Breast epithelium (tissue), 4 donors: ENCODE results near the gene BIN1. TPM values are rescaled to one million over a fixed set of nuclear protein-coding genes. Genes with fewer than 3 reads are reported as not detected.

Experiments used
- DNase-seq, 2 donors: peaks; one replicate each; pipeline ENCODE4 v3.0.0-alpha.2; 2019; ENCODE audit warnings: low spot score in 2 of 2
- H3K27ac ChIP-seq, 2 donors: fragments of 200-600 bp; sonication (generic) in 1 of 2; one replicate each; pipeline ENCODE4 v1.5.1; 2016 to 2019; ENCODE audit warnings: mild to moderate bottlenecking in 1 of 2
- H3K27me3 ChIP-seq, 2 donors: fragments of 200-600 bp; sonication (generic) in 1 of 2; one replicate each; pipeline versions ENCODE4 v1.5.1 to v1.6.0; 2017 to 2019; ENCODE audit warnings: control low read depth in 1 of 2, mild to moderate bottlenecking in 1 of 2
- H3K36me3 ChIP-seq: fragments of 200-600 bp; one replicate; pipeline ENCODE4 v1.5.1; 2019
- H3K4me1 ChIP-seq, 2 donors: fragments of 200-600 bp; sonication (generic); one replicate each; pipeline ENCODE4 v1.5.1; 2016 to 2019; ENCODE audit warnings: control low read depth in 1 of 2
- H3K4me3 ChIP-seq, 3 donors: fragments of 200-600 bp; sonication (generic); 1 replicate in 2 of 3; 2 replicates in 1 of 3; pipeline ENCODE4 v1.5.1; 2016 to 2019; ENCODE audit warnings: mild to moderate bottlenecking in 3 of 3, moderate library complexity in 2 of 3
- H3K9me3 ChIP-seq, 2 donors: fragments of 200-600 bp; sonication (generic) in 1 of 2; one replicate each; pipeline ENCODE4 v1.5.1; 2016 to 2019; ENCODE audit warnings: control low read depth in 1 of 2
- CTCF ChIP-seq, 3 donors: fragments of 450-650 bp; IDR thresholded peaks; one replicate each; pipeline ENCODE4 v1.5.1; 2016 to 2017; ENCODE audit warnings: antibody characterized with exemption in 3 of 3, mild to moderate bottlenecking in 3 of 3, moderate library complexity in 3 of 3
- POLR2A ChIP-seq: fragments of 450-650 bp; IDR thresholded peaks from one replicate; pipeline ENCODE4 v1.6.1; 2016; ENCODE audit warnings: antibody characterized with exemption, mild to moderate bottlenecking, moderate library complexity
- POLR2AphosphoS5 ChIP-seq, 3 donors: sonication (generic); formaldehyde crosslinking; IDR thresholded peaks; one replicate each; pipeline ENCODE4 v1.6.1; 2017; ENCODE audit warnings: antibody characterized with exemption in 3 of 3
- intact Hi-C: fragments of 100-400 bp; cut with DNase I; formaldehyde crosslinking; loops from one replicate; pipeline ENCODE4 v1.15.1; 2023; ENCODE audit warnings: low total_unique reads
- total RNA-seq, 3 donors: library from RNA; depleted of rRNA; stranded (reverse); fragments of >200 nt; gene quantifications; one replicate each; pipeline ENCODE4 v1.1.0, GENCODE V29; 2016

Gene BIN1
- total RNA-seq, 3 donors from 2014 or later = 30.1 to 74.4 (median 59.3) TPM

DNA sequence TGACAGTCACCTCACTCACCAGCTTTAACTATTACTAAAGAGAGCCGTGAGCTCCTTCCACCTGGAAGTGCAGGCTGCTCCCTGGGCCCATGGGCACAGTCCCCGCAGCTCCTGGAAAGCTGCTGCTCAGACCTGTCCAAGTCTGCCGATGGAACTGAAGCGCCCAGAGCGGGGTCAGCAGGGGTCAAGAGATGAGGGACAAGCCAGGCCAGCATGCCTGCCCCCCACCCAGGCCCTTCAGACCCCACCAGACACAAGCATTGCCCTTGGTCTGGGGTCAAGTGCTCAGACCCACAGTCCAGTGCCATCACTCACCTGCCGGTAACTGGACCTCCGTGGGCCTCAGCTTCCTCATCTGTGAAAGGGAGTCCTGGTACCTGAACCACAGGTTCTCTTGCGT is 59.9 kb downstream of the BIN1 start:
- Histone ChIP-seq H3K27me3 (no peaks in the 10 kb centered on the region), H3K27ac (no peak overlapping the region), H3K9me3 (no peaks in the 10 kb centered on the region), H3K4me1 (no peaks in the 10 kb centered on the region), H3K36me3 (no peaks in the 10 kb centered on the region), H3K4me3 (no peak overlapping the region)
- TF ChIP-seq CTCF (IDR thresholded peaks at IDR 0.05) = no peak
- no peak for TF ChIP-seq POLR2A
- TF ChIP-seq POLR2AphosphoS5 (IDR thresholded peaks at IDR 0.05) = no peak
- intact Hi-C loops = no loop called here
- no peak for DNase-seq

DNA sequence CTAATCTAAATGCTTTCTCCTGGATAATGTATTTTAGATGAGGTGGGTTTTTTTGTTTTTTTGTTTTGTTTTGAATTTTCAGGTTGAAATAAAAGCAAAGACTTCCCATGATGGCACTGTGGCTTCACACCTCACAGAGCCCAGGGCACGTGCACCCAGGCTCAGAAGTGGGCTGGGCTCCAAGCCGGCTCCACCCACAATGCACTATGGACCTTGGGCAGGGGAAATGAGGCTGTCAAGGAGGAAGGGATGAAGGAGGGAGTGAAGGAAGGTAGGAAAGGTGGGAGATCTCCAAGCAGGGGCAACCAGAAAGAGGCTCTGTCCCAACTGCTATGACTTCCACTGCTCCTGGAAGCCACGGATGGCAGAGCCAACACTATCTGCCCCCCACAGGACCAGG is 60.4 kb downstream of the BIN1 start:
- H3K9me3 ChIP-seq = no peaks in the 10 kb centered on the region
- no peak for DNase-seq
- no peaks in the 10 kb centered on the region for H3K4me1 ChIP-seq
- intact Hi-C loops = no loop called here
- H3K36me3 ChIP-seq = no peaks in the 10 kb centered on the region
- no peak overlapping the region for H3K4me3 ChIP-seq
- no peak overlapping the region for H3K27ac ChIP-seq
- H3K27me3 ChIP-seq = no peaks in the 10 kb centered on the region
- no peak for TF ChIP-seq CTCF (IDR thresholded peaks at IDR 0.05)
- TF ChIP-seq POLR2A = no peak
- TF ChIP-seq POLR2AphosphoS5 (IDR thresholded peaks at IDR 0.05) = no peak

GRCh38 chr2:127045792-127046501 is 61.0 kb downstream of the BIN1 start:
- Histone ChIP-seq H3K9me3 (no peaks in the 10 kb centered on the region), H3K4me3 (no peak overlapping the region), H3K27me3 (no peaks in the 10 kb centered on the region), H3K36me3 (no peaks in the 10 kb centered on the region), H3K4me1 (no peaks in the 10 kb centered on the region), H3K27ac (no peak overlapping the region)
- TF ChIP-seq POLR2A (no peak), POLR2AphosphoS5 (IDR thresholded peaks at IDR 0.05) (no peak), CTCF (IDR thresholded peaks at IDR 0.05) (no peak)
- DNase-seq = peak in 1 of 2 donors; percentile 47
- intact Hi-C loops = no loop called here

DNA sequence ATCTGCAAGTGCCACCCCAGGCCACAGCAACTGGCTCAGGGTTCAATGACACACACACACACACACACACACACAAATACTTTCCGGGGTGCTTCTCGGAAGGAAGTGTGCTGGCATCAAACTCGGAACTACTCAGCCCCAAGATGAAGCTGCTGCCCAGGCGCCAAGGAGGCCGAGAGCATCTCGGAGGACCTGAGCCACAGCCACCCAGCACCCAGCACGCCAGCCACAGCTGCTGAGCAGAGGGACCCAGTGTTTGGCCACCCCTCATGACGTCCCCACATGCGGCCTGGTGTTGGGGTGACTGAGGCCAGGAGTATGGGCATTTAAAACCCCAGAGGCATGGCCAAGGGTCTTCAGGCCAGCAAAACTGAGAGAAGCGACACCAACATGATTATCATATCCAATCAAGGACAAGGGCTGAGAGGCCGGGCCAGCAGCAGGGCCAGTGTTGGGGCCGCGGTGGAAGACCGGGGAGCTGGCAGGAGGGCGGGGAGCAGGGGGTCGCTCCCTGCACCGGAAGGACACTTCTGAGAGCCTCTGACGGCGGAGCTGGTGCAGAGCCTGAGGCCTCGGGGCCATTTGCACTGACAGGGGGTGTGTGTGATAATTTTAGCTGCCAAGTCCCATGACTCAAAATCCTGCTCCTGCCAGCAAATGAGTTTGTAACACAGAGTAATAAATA is 61.8 kb downstream of the BIN1 start:
- Histone ChIP-seq H3K27ac (no peak overlapping the region), H3K4me3 (no peak overlapping the region), H3K9me3 (no peaks in the 10 kb centered on the region), H3K4me1 (no peaks in the 10 kb centered on the region), H3K36me3 (no peaks in the 10 kb centered on the region), H3K27me3 (no peaks in the 10 kb centered on the region)
- DNase-seq = no peak
- intact Hi-C loops = no loop called here
- no peak for TF ChIP-seq POLR2AphosphoS5 (IDR thresholded peaks at IDR 0.05)
- TF ChIP-seq POLR2A = no peak
- TF ChIP-seq CTCF (IDR thresholded peaks at IDR 0.05) = no peak

- H3K4me1 ChIP-seq = no peaks in the 10 kb centered on the region
- H3K27ac ChIP-seq = no peak overlapping the region
- no peak overlapping the region for H3K4me3 ChIP-seq
- H3K36me3 ChIP-seq = no peaks in the 10 kb centered on the region
- TF ChIP-seq POLR2AphosphoS5 (IDR thresholded peaks at IDR 0.05) (no peak), POLR2A (no peak), CTCF (IDR thresholded peaks at IDR 0.05) (no peak)
- intact Hi-C loops = no loop called here
- H3K27me3 ChIP-seq = no peaks in the 10 kb centered on the region
- H3K9me3 ChIP-seq = no peaks in the 10 kb centered on the region
- DNase-seq = no peak
Measured at GRCh38 chr2:127044165-127044718, 62.7 kb downstream of the BIN1 start.
